IPS-20b (cell line): ENCODE measurements around the gene TMEM131L.
"Not testable (repeated sequence)": the region's sequence is repeated elsewhere in the genome, so short reads cannot be mapped to it uniquely, and the experiment has no call there.

Experiments used
- H3K27ac ChIP-seq: one replicate; pipeline ENCODE4 v1.5.1; 2013; ENCODE audit warnings: low read length
- H3K27me3 ChIP-seq: 2 replicates; pipeline ENCODE4 v1.6.1; 2013; ENCODE audit warnings: mild to moderate bottlenecking, low read length, inconsistent platforms; ENCODE audit not compliant: insufficient read depth
- H3K36me3 ChIP-seq: 2 replicates; pipeline ENCODE4 v1.6.1; 2013; ENCODE audit warnings: low read depth, mild to moderate bottlenecking, inconsistent platforms, low read length, moderate library complexity; ENCODE audit not compliant: insufficient read depth
- H3K4me1 ChIP-seq: 2 replicates; pipeline ENCODE4 v1.6.1; 2013; ENCODE audit warnings: mild to moderate bottlenecking, control low read depth, inconsistent platforms, low read length, moderate library complexity; ENCODE audit not compliant: insufficient read depth
- H3K4me3 ChIP-seq: 2 replicates; pipeline ENCODE4 v1.5.1; 2013; ENCODE audit warnings: mild to moderate bottlenecking, low read length, inconsistent platforms
- H3K9ac ChIP-seq: 2 replicates; pipeline ENCODE4 v1.6.1; 2013; ENCODE audit warnings: low read depth, mild to moderate bottlenecking, inconsistent platforms, low read length, moderate library complexity
- H3K9me3 ChIP-seq: 2 replicates; pipeline ENCODE4 v1.6.1; 2013; ENCODE audit warnings: mild to moderate bottlenecking, low read depth, low read length, inconsistent platforms; ENCODE audit not compliant: insufficient read depth

TMEM131L gene

GRCh38 chr4:153432965-153433753, 33.0 kb upstream of the TMEM131L start:
- Histone ChIP-seq H3K27me3 (no peaks in the 10 kb centered on the region), H3K9me3 (no peaks in the 10 kb centered on the region), H3K4me1 (no peaks in the 10 kb centered on the region), H3K27ac (no peak overlapping the region), H3K36me3 (no peaks in the 10 kb centered on the region), H3K9ac (no peak overlapping the region), H3K4me3 (no peak overlapping the region)

DNA sequence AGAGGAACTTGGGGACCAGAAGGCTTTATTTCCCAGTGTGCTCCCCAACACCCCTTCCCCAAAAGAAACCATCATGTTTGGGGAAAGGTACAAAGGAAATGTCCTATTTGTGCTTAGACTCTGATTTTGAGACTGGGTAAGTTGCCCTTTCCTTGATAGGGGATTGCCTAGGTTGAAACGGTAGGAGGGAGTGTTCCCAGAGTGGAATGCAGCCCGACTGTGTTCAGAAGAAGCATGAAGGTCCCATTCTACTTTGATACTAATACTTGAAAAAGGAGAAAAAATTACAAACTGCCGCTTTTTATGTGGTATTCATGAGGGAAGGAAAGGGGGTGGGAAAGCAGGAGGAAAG, 32.4 kb upstream of the TMEM131L start:
- Histone ChIP-seq H3K4me1 (no peaks in the 10 kb centered on the region), H3K27ac (no peak overlapping the region), H3K27me3 (no peaks in the 10 kb centered on the region), H3K9me3 (no peaks in the 10 kb centered on the region), H3K9ac (no peak overlapping the region), H3K36me3 (no peaks in the 10 kb centered on the region), H3K4me3 (no peak overlapping the region)

- Histone ChIP-seq H3K36me3 (no peaks in the 10 kb centered on the region), H3K27ac (no peak overlapping the region)
These were observed 32.0 kb upstream of the TMEM131L start for GRCh38 chr4:153434190-153434589.

DNA sequence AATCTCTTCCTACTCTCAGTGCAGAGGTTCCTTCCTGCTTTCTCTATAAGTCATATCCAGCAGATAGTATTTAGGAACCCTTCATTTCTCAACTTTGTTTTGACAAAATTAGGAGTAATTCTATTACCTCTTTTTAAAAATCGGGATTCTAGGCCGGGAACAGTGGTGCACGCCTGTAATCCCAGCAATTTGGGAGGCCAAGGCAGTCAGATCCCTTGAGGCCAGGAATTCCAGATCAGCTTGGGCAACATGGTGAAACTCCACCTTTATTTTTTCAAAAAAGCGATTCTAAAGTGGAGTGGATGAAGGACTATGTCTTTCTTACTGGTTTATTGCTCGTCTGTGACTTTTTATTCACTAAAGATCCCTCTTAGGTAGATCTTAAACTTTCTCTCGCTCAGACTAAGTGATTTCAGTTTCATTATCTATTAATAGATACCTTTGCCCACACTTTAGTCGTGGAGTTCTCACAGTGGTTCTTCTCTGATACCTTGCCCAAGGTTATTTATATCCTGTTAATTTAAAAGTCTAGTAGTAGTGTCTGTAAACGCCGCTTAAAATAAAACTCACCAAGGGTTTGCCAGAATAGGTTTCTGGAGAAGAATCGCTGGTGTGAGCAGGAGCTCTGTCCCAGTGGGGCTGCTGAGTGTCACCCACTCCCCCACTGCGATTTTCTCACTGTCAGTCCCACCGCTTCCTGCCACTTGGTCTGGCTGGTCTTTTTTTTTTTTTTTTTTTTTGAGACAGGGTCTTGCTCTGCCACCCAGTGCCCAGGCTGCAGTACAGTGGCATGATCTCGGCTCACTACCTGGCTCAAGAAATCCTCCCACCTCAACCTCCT, 27.0 kb upstream of the TMEM131L start:
- no peak overlapping the region for H3K9ac ChIP-seq
- H3K27me3 ChIP-seq = no peaks in the 10 kb centered on the region
- no peak overlapping the region for H3K4me3 ChIP-seq
- no peak overlapping the region for H3K27ac ChIP-seq
- no peaks in the 10 kb centered on the region for H3K4me1 ChIP-seq
- H3K9me3 ChIP-seq = no peaks in the 10 kb centered on the region
- H3K36me3 ChIP-seq = no peaks in the 10 kb centered on the region

More at GRCh38 chr4:153434190-153434589, 32.0 kb upstream of the TMEM131L start:
- H3K9ac ChIP-seq = no peak overlapping the region
- H3K27me3 ChIP-seq = no peaks in the 10 kb centered on the region
- no peak overlapping the region for H3K4me3 ChIP-seq
- no peaks in the 10 kb centered on the region for H3K9me3 ChIP-seq
- no peaks in the 10 kb centered on the region for H3K4me1 ChIP-seq

- H3K9ac ChIP-seq = no peak overlapping the region
- no peaks in the 10 kb centered on the region for H3K27me3 ChIP-seq
- no peak overlapping the region for H3K4me3 ChIP-seq
- H3K9me3 ChIP-seq = no peaks in the 10 kb centered on the region
- no peaks in the 10 kb centered on the region for H3K36me3 ChIP-seq
- H3K4me1 ChIP-seq = no peaks in the 10 kb centered on the region
- H3K27ac ChIP-seq = no peak overlapping the region
These were observed 26.3 kb upstream of the TMEM131L start for GRCh38 chr4:153439831-153440230.

DNA sequence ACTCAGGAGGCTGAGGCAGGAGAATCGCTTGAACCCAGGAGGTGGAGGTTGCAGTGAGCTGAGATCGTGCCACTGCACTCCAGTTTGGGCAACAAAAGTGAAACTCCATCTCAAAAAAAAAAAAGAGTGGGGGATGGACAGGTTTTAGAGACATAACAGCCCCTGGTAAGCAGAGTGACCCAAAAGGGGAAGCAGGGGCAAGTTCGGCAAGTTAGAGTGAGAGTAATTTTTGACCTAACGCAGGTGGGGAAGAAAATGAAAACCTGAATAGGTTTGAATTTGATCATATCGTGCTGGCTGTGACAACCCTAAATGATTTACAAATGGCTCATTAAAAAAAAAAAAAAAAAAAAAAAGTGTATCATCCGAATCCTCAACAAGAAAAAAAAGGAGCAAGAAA, 25.7 kb upstream of the TMEM131L start:
- Histone ChIP-seq H3K9ac (no peak overlapping the region), H3K4me1 (no peaks in the 10 kb centered on the region), H3K4me3 (no peak overlapping the region), H3K9me3 (no peaks in the 10 kb centered on the region), H3K27ac (no peak overlapping the region), H3K36me3 (no peaks in the 10 kb centered on the region), H3K27me3 (no peaks in the 10 kb centered on the region)

- no peaks in the 10 kb centered on the region for H3K36me3 ChIP-seq
- no peak overlapping the region for H3K4me3 ChIP-seq
- no peak overlapping the region for H3K9ac ChIP-seq
- H3K4me1 ChIP-seq = peaks cover 9% of the 10 kb centered on the region
- no peaks in the 10 kb centered on the region for H3K27me3 ChIP-seq
- H3K9me3 ChIP-seq = no peaks in the 10 kb centered on the region
- no peak overlapping the region for H3K27ac ChIP-seq
These were observed 18.8 kb upstream of the TMEM131L start for GRCh38 chr4:153447175-153447905.

DNA sequence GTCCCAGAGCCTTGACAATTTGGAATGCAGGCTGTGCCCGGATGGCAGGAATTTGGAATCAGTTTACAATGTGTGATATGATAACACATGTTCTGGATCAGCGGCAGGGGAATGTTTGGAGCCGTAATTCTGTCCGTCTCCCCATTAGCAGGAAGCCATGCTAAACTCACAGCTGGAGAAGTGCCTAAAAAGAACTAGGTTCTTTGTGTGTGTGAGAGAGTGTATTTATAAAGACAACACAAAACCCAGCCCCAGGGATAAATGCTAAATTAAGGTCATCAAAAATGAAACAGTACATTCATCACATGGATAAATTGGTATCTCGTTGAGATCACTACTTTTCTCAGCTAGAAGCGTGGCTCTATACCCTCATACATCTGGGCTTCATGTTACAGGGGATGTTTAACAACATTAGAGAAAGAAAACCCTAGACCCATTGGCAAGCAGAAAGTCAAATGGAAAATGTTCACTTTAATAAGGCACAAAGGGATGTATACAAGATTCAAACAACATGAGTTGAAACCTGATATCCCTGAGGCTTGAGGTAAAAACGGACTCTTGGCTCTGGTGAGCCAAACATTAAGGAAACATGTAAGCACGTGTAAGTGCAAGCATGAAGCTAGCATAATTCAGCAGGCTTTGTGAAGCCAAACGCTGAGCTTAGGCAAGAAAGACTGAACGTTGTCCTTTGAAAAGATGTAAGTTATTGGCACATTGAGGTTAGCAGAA, 18.0 kb upstream of the TMEM131L start:
- Histone ChIP-seq H3K27ac (no peak overlapping the region), H3K27me3 (no peaks in the 10 kb centered on the region), H3K36me3 (no peaks in the 10 kb centered on the region), H3K9me3 (no peaks in the 10 kb centered on the region), H3K9ac (no peak overlapping the region), H3K4me1 (peaks cover 14% of the 10 kb centered on the region), H3K4me3 (no peak overlapping the region)

- no peak overlapping the region for H3K9ac ChIP-seq
- H3K4me3 ChIP-seq = no peak overlapping the region
- no peaks in the 10 kb centered on the region for H3K36me3 ChIP-seq
- no peaks in the 10 kb centered on the region for H3K27me3 ChIP-seq
- no peak overlapping the region for H3K27ac ChIP-seq
- no peaks in the 10 kb centered on the region for H3K9me3 ChIP-seq
- peaks cover 14% of the 10 kb centered on the region for H3K4me1 ChIP-seq
These were observed 16.8 kb upstream of the TMEM131L start for GRCh38 chr4:153449338-153449737.

DNA sequence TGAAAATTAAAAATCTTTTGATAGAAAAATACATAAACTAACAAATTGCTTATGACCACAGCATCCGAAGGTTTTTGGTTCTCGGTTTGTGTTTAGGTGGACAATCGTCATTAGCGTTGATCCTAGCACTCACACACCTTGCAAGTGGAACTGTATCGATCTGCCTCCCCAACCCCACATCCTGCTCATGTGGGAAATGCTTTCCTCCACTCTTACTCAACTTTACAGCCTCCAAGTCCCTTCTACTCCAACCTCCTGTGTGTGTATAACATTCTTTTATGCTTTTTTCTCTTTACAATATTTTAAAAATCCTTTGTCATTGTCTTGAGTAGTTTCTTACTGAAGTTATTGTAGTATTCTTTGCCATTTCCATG, 15.6 kb upstream of the TMEM131L start:
- Histone ChIP-seq H3K4me1 (peaks cover 14% of the 10 kb centered on the region), H3K36me3 (no peaks in the 10 kb centered on the region), H3K27ac (no peak overlapping the region), H3K27me3 (no peaks in the 10 kb centered on the region), H3K9me3 (no peaks in the 10 kb centered on the region), H3K9ac (no peak overlapping the region), H3K4me3 (no peak overlapping the region)

GRCh38 chr4:153451145-153451544, 15.0 kb upstream of the TMEM131L start:
- not testable (repeated sequence) for H3K27ac ChIP-seq, H3K4me3 ChIP-seq, H3K9me3 ChIP-seq, H3K27me3 ChIP-seq, H3K36me3 ChIP-seq, H3K9ac ChIP-seq
- peaks cover 14% of the 10 kb centered on the region for H3K4me1 ChIP-seq
